ENCODE measurements around the gene POF1B. TPM values are rescaled to one million over a fixed set of nuclear protein-coding genes. Genes with fewer than 3 reads are reported as not detected.

The POF1B gene
- total and polyA plus RNA-seq, 4 experiments from 2014 or later: 0.49 to 0.90 (median 0.84) TPM

Other genes with a start within 250 kb of the POF1B start
- not detected for gene SATL1, start 135.9 kb downstream of the POF1B start, total RNA-seq
- gene SATL1, start 135.9 kb downstream of the POF1B start, polyA plus RNA-seq: not detected
- gene ZNF711, start 135.7 kb downstream of the POF1B start, total RNA-seq: 1 to 10 TPM; 1.3 to 1.5 TPM
- under 1 TPM; 0.25 to 0.64 TPM for gene ZNF711, start 135.7 kb downstream of the POF1B start, polyA plus RNA-seq

Measured in CD4-positive, alpha-beta memory T cell (primary cell).